Erythroblast (primary cell): ENCODE data around the gene ZNF575.

ENCODE experiments used
- GATA1 ChIP-seq: IDR thresholded peaks from 2 replicates; pipeline ENCODE4 v1.6.1; 2011; ENCODE audit warnings: low read depth, mild to moderate bottlenecking, control low read depth, low read length, moderate library complexity
- POLR2A ChIP-seq: IDR thresholded peaks from 2 replicates; pipeline ENCODE4 v1.6.1; 2011; ENCODE audit warnings: mild to moderate bottlenecking, low read length

GRCh38 chr19:43574424-43575155 lies 41.6 kb downstream of the ZNF575 start:
- no peak for TF ChIP-seq POLR2A
- TF ChIP-seq GATA1: no peak
